Keratinocyte (primary cell): ENCODE results near the gene NSUN4. TPM values are rescaled to one million over a fixed set of nuclear protein-coding genes. Genes with fewer than 3 reads are reported as not detected.

Source experiments
- DNase-seq: peaks from one replicate; pipeline ENCODE4 v3.0.0-alpha.2; 2011; ENCODE audit warnings: low read depth, missing footprints, low spot score
- FAIRE-seq: peaks from 2 replicates; lab custom pipeline; 2011; peaks lifted over from hg19 to GRCh38; lab: Jason Lieb, UNC
- H2AFZ ChIP-seq: 2 replicates; pipeline ENCODE4 v1.6.0; 2012; ENCODE audit warnings: low read length, control low read depth, inconsistent platforms; ENCODE audit not compliant: control insufficient read depth
- H3K27ac ChIP-seq: 2 replicates; pipeline ENCODE4 v1.5.1; 2011; ENCODE audit warnings: low read length; ENCODE audit not compliant: control insufficient read depth, insufficient read depth
- H3K27me3 ChIP-seq: 3 replicates; pipeline ENCODE4 v1.6.0; 2011; ENCODE audit warnings: low read length; ENCODE audit not compliant: control insufficient read depth, insufficient read depth; ENCODE audit errors: extremely low read depth
- H3K36me3 ChIP-seq, 2 experiments: 2 replicates in 1 of 2; 3 replicates in 1 of 2; pipeline ENCODE4 v1.5.1; 2011; ENCODE audit warnings: low read length in 2 of 2, mild to moderate bottlenecking in 1 of 2; ENCODE audit not compliant: control insufficient read depth in 2 of 2, insufficient read depth in 2 of 2; ENCODE audit errors: extremely low read depth in 1 of 2
- H3K4me1 ChIP-seq: 3 replicates; pipeline ENCODE4 v1.5.1; 2011; ENCODE audit warnings: low read length; ENCODE audit not compliant: control insufficient read depth, insufficient read depth; ENCODE audit errors: extremely low read depth
- H3K4me2 ChIP-seq: 3 replicates; pipeline ENCODE4 v1.6.0; 2011; ENCODE audit warnings: low read depth, low read length; ENCODE audit not compliant: control insufficient read depth, insufficient read depth; ENCODE audit errors: extremely low read depth
- H3K4me3 ChIP-seq, 3 experiments: fragments of 200-600 bp in 1 of 3; sonication (generic) in 1 of 3; 2 replicates in 2 of 3; 3 replicates in 1 of 3; pipeline ENCODE4 v1.5.1; 2011 to 2016; ENCODE audit warnings: low read length in 3 of 3, mild to moderate bottlenecking in 3 of 3, control low read depth in 2 of 3, inconsistent platforms in 1 of 3, low read depth in 1 of 3, mixed read lengths in 1 of 3, mixed run types in 1 of 3, moderate library complexity in 1 of 3; ENCODE audit not compliant: control insufficient read depth in 2 of 3, insufficient read depth in 2 of 3; ENCODE audit errors: extremely low read depth in 1 of 3
- H3K79me2 ChIP-seq: 2 replicates; pipeline ENCODE4 v1.6.0; 2012; ENCODE audit warnings: low read length; ENCODE audit not compliant: control insufficient read depth, insufficient read depth
- H3K9ac ChIP-seq: 3 replicates; pipeline ENCODE4 v1.6.0; 2011; ENCODE audit warnings: low read length; ENCODE audit not compliant: control insufficient read depth, insufficient read depth; ENCODE audit errors: extremely low read depth
- H3K9me1 ChIP-seq: 3 replicates; pipeline ENCODE4 v1.6.0; 2011; ENCODE audit warnings: low read length; ENCODE audit not compliant: control insufficient read depth, insufficient read depth; ENCODE audit errors: extremely low read depth
- H3K9me3 ChIP-seq: 2 replicates; pipeline ENCODE4 v1.5.1; 2012; ENCODE audit warnings: low read depth, low read length; ENCODE audit not compliant: control insufficient read depth
- H4K20me1 ChIP-seq: 3 replicates; pipeline ENCODE4 v1.6.0; 2011; ENCODE audit warnings: low read length; ENCODE audit not compliant: control insufficient read depth, insufficient read depth; ENCODE audit errors: extremely low read depth
- EZH2 ChIP-seq: IDR thresholded peaks from one replicate; pipeline ENCODE4 v1.6.1; 2012; ENCODE audit warnings: inconsistent platforms, mild to moderate bottlenecking, low read length, moderate library complexity
- dilution Hi-C: fragments of 300-500 bp; cut with MboI; formaldehyde crosslinking; loops from one replicate; pipeline ENCODE4 v1.7.0; 2020; ENCODE audit warnings: low sequenced_read_pairs; ENCODE audit not compliant: extremely low pct_ligation_motif_present
- polyA plus RNA-seq, 5 experiments: library from polyadenylated mRNA; depleted of rRNA in 3 of 5; stranded (reverse) in 3 of 5; stranded (forward) in 1 of 5; unstranded in 1 of 5; fragments of >200 nt; gene quantifications; 1 replicate in 1 of 5; 2 replicates in 3 of 5; 3 replicates in 1 of 5; pipeline versions ENCODE4 v1.2.1 to v1.2.3, GENCODE V29; 2011 to 2012; ENCODE audit warnings: missing spikeins in 2 of 5, low read depth in 1 of 5, low replicate concordance in 1 of 5
- TF ChIP-seq, protein P1 (sequence below), 3 experiments: IDR thresholded peaks in 1 of 3; conservative IDR thresholded peaks in 1 of 3; optimal IDR thresholded peaks in 1 of 3; 2 replicates in 2 of 3; 3 replicates in 1 of 3; pipeline versions ENCODE3 to v1.5.1; 2011; ENCODE audit warnings: low read length in 3 of 3, mild to moderate bottlenecking in 3 of 3, moderate library complexity in 2 of 3, control low read depth in 1 of 3, inconsistent platforms in 1 of 3; ENCODE audit not compliant: insufficient read depth in 2 of 3; ENCODE audit errors: extremely low read depth in 1 of 3

NSUN4 gene
- polyA plus RNA-seq, 1 donor (not counting 4 experiments of a cell fraction or from before 2014, with no cell fraction given) = 26.3 TPM

DNA sequence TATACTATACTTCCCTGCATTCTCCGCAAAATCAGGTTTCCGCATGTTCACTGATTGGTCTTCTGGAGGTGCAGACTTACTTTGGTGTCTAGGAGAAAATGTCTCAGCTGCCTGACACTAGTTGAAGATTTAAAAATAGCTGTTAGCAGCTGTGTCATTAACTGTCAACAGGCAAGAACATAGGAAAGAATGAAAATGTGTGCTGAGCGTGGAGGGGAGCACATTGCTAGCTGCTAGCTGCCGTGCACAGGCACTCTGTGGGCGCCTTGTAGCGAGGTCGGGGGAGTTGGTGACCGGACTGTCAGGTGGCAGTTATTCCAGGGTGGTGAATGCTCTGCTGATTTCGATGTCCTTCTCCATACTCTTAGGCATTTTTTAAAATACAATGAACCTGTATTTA, 58.7 kb downstream of the NSUN4 start:
- Histone ChIP-seq H3K9me3 (no peaks in the 10 kb centered on the region), H3K4me2 (no peak overlapping the region), H4K20me1 (no peaks in the 10 kb centered on the region), H3K36me3 (peaks cover 0 to 2% of the 10 kb centered on the region in 2 experiments), H3K9ac (no peak overlapping the region), H3K79me2 (no peaks in the 10 kb centered on the region), H2AFZ (no peak overlapping the region), H3K27me3 (no peaks in the 10 kb centered on the region), H3K9me1 (peaks cover 8% of the 10 kb centered on the region), H3K27ac (no peak overlapping the region), H3K4me1 (peaks cover 38% of the 10 kb centered on the region), H3K4me3 (no peak overlapping the region)
- DNase-seq = no peak
- dilution Hi-C loops = no loop called here
- FAIRE-seq = no peak
- no peak for TF ChIP-seq EZH2
- TF ChIP-seq, protein P1, sequence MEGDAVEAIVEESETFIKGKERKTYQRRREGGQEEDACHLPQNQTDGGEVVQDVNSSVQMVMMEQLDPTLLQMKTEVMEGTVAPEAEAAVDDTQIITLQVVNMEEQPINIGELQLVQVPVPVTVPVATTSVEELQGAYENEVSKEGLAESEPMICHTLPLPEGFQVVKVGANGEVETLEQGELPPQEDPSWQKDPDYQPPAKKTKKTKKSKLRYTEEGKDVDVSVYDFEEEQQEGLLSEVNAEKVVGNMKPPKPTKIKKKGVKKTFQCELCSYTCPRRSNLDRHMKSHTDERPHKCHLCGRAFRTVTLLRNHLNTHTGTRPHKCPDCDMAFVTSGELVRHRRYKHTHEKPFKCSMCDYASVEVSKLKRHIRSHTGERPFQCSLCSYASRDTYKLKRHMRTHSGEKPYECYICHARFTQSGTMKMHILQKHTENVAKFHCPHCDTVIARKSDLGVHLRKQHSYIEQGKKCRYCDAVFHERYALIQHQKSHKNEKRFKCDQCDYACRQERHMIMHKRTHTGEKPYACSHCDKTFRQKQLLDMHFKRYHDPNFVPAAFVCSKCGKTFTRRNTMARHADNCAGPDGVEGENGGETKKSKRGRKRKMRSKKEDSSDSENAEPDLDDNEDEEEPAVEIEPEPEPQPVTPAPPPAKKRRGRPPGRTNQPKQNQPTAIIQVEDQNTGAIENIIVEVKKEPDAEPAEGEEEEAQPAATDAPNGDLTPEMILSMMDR (optimal IDR thresholded peaks at IDR 0.05 in 1 of 3, IDR thresholded peaks at IDR 0.05 in 1 of 3, conservative IDR thresholded peaks at IDR 0.05 in 1 of 3; ENCODE audit: extremely low read depth in 1 of 3, insufficient read depth in 2 of 3, low read length in 3 of 3) = no peak

- dilution Hi-C loops = no loop called here
- no peak overlapping the region for H3K27ac ChIP-seq
- no peak for TF ChIP-seq EZH2
- TF ChIP-seq, protein P1 (optimal IDR thresholded peaks at IDR 0.05 in 1 of 3, IDR thresholded peaks at IDR 0.05 in 1 of 3, conservative IDR thresholded peaks at IDR 0.05 in 1 of 3; ENCODE audit: extremely low read depth in 1 of 3, insufficient read depth in 2 of 3, low read length in 3 of 3) = no peak
Observed at GRCh38 chr1:46400421-46400820, 59.8 kb downstream of the NSUN4 start.

More at GRCh38 chr1:46400421-46400820, 59.8 kb downstream of the NSUN4 start:
- H3K9me1 ChIP-seq = peaks cover 4% of the 10 kb centered on the region
- peaks cover 0 to 2% of the 10 kb centered on the region in 2 experiments for H3K36me3 ChIP-seq
- H3K4me3 ChIP-seq = no peak overlapping the region
- H4K20me1 ChIP-seq = no peaks in the 10 kb centered on the region
- H3K9ac ChIP-seq = no peak overlapping the region
- no peak for FAIRE-seq
- no peaks in the 10 kb centered on the region for H3K9me3 ChIP-seq
- no peaks in the 10 kb centered on the region for H3K27me3 ChIP-seq
- no peak for DNase-seq
- H2AFZ ChIP-seq = no peak overlapping the region
- H3K4me2 ChIP-seq = no peak overlapping the region
- no peaks in the 10 kb centered on the region for H3K79me2 ChIP-seq
- H3K4me1 ChIP-seq = peaks cover 30% of the 10 kb centered on the region
